Suprapubic skin (tissue), 4 donors: ENCODE measurements around the gene PODNL1. TPM values are rescaled to one million over a fixed set of nuclear protein-coding genes. Genes with fewer than 3 reads are reported as not detected.
"Not testable (repeated sequence)": the region's sequence is repeated elsewhere in the genome, so short reads cannot be mapped to it uniquely, and the experiment has no call there.

Experiments used
- DNase-seq, 2 donors: peaks; one replicate each; pipeline ENCODE4 v3.0.0-alpha.2; 2019; ENCODE audit warnings: low spot score in 2 of 2
- H3K27ac ChIP-seq: fragments of 200-600 bp; sonication (generic); one replicate; pipeline ENCODE4 v1.5.1; 2019
- H3K27me3 ChIP-seq: fragments of 200-600 bp; sonication (generic); one replicate; pipeline ENCODE4 v1.5.1; 2019
- H3K36me3 ChIP-seq: fragments of 200-600 bp; sonication (generic); one replicate; pipeline ENCODE4 v1.5.1; 2019
- H3K4me1 ChIP-seq: fragments of 200-600 bp; sonication (generic); one replicate; pipeline ENCODE4 v1.5.1; 2019
- H3K4me3 ChIP-seq: fragments of 200-600 bp; sonication (generic); one replicate; pipeline ENCODE4 v1.5.1; 2019; ENCODE audit warnings: mild to moderate bottlenecking
- H3K9me3 ChIP-seq: fragments of 200-600 bp; sonication (generic); one replicate; pipeline ENCODE4 v1.5.1; 2019
- EP300 ChIP-seq: sonication (generic); formaldehyde crosslinking; IDR thresholded peaks from one replicate; pipeline ENCODE4 v1.6.1; 2017; ENCODE audit warnings: antibody characterized with exemption
- POLR2A ChIP-seq, 2 donors: fragments of 450-650 bp; IDR thresholded peaks; one replicate each; pipeline ENCODE4 v1.6.1; 2017; ENCODE audit warnings: antibody characterized with exemption in 2 of 2, mild to moderate bottlenecking in 2 of 2, moderate library complexity in 2 of 2
- POLR2AphosphoS5 ChIP-seq, 3 donors: sonication (generic); formaldehyde crosslinking; IDR thresholded peaks; one replicate each; pipeline ENCODE4 v1.6.1; 2017; ENCODE audit warnings: antibody characterized with exemption in 3 of 3
- WGBS: methylation state at CpG from one replicate; pipeline ENCODE4 v1.1.5; 2018; 5-methylcytosine and 5-hydroxymethylcytosine counted together
- total RNA-seq, 4 donors: library from RNA; depleted of rRNA; stranded (reverse); fragments of >200 nt; gene quantifications; one replicate each; pipeline ENCODE4 v1.1.0, GENCODE V29; 2016
- TF ChIP-seq, protein P1 (sequence below), 2 donors: fragments of 200-600 bp in 1 of 2; fragments of 450-650 bp in 1 of 2; sonication (generic) in 1 of 2; IDR thresholded peaks; one replicate each; pipeline ENCODE4 v1.5.1; 2016 to 2019; ENCODE audit warnings: antibody characterized with exemption in 2 of 2, mild to moderate bottlenecking in 1 of 2, moderate library complexity in 1 of 2

The PODNL1 gene
- total RNA-seq, 4 donors from 2014 or later, result 2.3 to 10.6 (median 5.7) TPM

GRCh38 chr19:13977803-13978202, 39.6 kb upstream of the PODNL1 start:
- no peak for TF ChIP-seq POLR2A (IDR thresholded peaks at IDR 0.05)
- TF ChIP-seq, protein P1, sequence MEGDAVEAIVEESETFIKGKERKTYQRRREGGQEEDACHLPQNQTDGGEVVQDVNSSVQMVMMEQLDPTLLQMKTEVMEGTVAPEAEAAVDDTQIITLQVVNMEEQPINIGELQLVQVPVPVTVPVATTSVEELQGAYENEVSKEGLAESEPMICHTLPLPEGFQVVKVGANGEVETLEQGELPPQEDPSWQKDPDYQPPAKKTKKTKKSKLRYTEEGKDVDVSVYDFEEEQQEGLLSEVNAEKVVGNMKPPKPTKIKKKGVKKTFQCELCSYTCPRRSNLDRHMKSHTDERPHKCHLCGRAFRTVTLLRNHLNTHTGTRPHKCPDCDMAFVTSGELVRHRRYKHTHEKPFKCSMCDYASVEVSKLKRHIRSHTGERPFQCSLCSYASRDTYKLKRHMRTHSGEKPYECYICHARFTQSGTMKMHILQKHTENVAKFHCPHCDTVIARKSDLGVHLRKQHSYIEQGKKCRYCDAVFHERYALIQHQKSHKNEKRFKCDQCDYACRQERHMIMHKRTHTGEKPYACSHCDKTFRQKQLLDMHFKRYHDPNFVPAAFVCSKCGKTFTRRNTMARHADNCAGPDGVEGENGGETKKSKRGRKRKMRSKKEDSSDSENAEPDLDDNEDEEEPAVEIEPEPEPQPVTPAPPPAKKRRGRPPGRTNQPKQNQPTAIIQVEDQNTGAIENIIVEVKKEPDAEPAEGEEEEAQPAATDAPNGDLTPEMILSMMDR (IDR thresholded peaks at IDR 0.05), result no peak
- TF ChIP-seq EP300, result no peak
- TF ChIP-seq POLR2AphosphoS5 (IDR thresholded peaks at IDR 0.05), result no peak
- peak overlapping the region; percentile 69 for H3K27ac ChIP-seq
- H3K9me3 ChIP-seq, result no peaks in the 10 kb centered on the region
- H3K36me3 ChIP-seq, result peaks cover 15% of the 10 kb centered on the region
- 77% methylated on average over 8 of the region's 12 CpGs for WGBS
- no peak for DNase-seq
- H3K4me1 ChIP-seq, result peaks cover 23% of the 10 kb centered on the region
- H3K4me3 ChIP-seq, result peak overlapping the region; percentile 60
- H3K27me3 ChIP-seq, result no peaks in the 10 kb centered on the region

- peaks cover 23% of the 10 kb centered on the region for H3K4me1 ChIP-seq
- TF ChIP-seq, protein P1 (IDR thresholded peaks at IDR 0.05), result no peak
- no peak for TF ChIP-seq POLR2AphosphoS5 (IDR thresholded peaks at IDR 0.05)
- TF ChIP-seq EP300, result no peak
- H3K4me3 ChIP-seq, result no peak overlapping the region
- H3K9me3 ChIP-seq, result no peaks in the 10 kb centered on the region
- WGBS, result 89% methylated on average over 12 of the region's 12 CpGs
- no peaks in the 10 kb centered on the region for H3K27me3 ChIP-seq
- H3K27ac ChIP-seq, result no peak overlapping the region
- peaks cover 25% of the 10 kb centered on the region for H3K36me3 ChIP-seq
- no peak for DNase-seq
Observed at GRCh38 chr19:13976446-13976845, 38.2 kb upstream of the PODNL1 start.

GRCh38 chr19:13975870-13976269, 37.7 kb upstream of the PODNL1 start:
- TF ChIP-seq, protein P1 (IDR thresholded peaks at IDR 0.05), result no peak
- TF ChIP-seq EP300 (no peak), POLR2AphosphoS5 (IDR thresholded peaks at IDR 0.05) (no peak), POLR2A (IDR thresholded peaks at IDR 0.05) (no peak)
- Histone ChIP-seq H3K4me3 (no peak overlapping the region), H3K27me3 (no peaks in the 10 kb centered on the region), H3K36me3 (peaks cover 29% of the 10 kb centered on the region), H3K27ac (no peak overlapping the region), H3K9me3 (no peaks in the 10 kb centered on the region), H3K4me1 (peaks cover 23% of the 10 kb centered on the region)
- WGBS, result 80% methylated on average over 11 of the region's 11 CpGs
- DNase-seq, result no peak

- TF ChIP-seq, protein P1 (IDR thresholded peaks at IDR 0.05), result no peak
- TF ChIP-seq POLR2A (IDR thresholded peaks at IDR 0.05) (no peak), POLR2AphosphoS5 (IDR thresholded peaks at IDR 0.05) (no peak), EP300 (no peak)
- Histone ChIP-seq H3K36me3 (peaks cover 44% of the 10 kb centered on the region), H3K27ac (peak overlapping the region; percentile 6), H3K27me3 (no peaks in the 10 kb centered on the region), H3K4me1 (peaks cover 15% of the 10 kb centered on the region), H3K9me3 (no peaks in the 10 kb centered on the region), H3K4me3 (no peak overlapping the region)
- 41% methylated on average over 12 of the region's 12 CpGs for WGBS
- no peak for DNase-seq
Observed at GRCh38 chr19:13974073-13974472, 35.9 kb upstream of the PODNL1 start.

GRCh38 chr19:13973479-13973878, 35.3 kb upstream of the PODNL1 start:
- H3K9me3 ChIP-seq, H3K27me3 ChIP-seq, H3K4me3 ChIP-seq, DNase-seq: not testable (repeated sequence)
- WGBS, result 95% methylated on average over 3 of the region's 3 CpGs
- Histone ChIP-seq H3K27ac (peak overlapping the region; percentile 6), H3K36me3 (peaks cover 50% of the 10 kb centered on the region), H3K4me1 (peaks cover 11% of the 10 kb centered on the region)
